ENCODE data around the gene SSBP2. TPM values are rescaled to one million over a fixed set of nuclear protein-coding genes. Genes with fewer than 3 reads are reported as not detected.

SSBP2 gene
- total RNA-seq, 1 donor from 2014 or later = 85.2 TPM

GRCh38 chr5:81751836-81752643, 1.1 kb upstream of the SSBP2 start:
- no peak for TF ChIP-seq CTCF (conservative IDR thresholded peaks at IDR 0.05)
- H3K4me1 Mint-ChIP-seq (ENCODE audit: unreplicated experiment) = peaks cover 44% of the 10 kb centered on the region
- no peak for DNase-seq (ENCODE audit: extremely low spot score, unreplicated experiment)
- no peaks in the 10 kb centered on the region for H3K27me3 Mint-ChIP-seq
- peaks cover 5% of the 10 kb centered on the region for H3K9me3 Mint-ChIP-seq
- peak overlapping the region; percentile 84 for H3K4me3 Mint-ChIP-seq
- H3K36me3 Mint-ChIP-seq = no peaks in the 10 kb centered on the region
- H3K27ac Mint-ChIP-seq = peak overlapping the region; percentile 84

GRCh38 chr5:81750308-81751008, 439 bp downstream of the SSBP2 start:
- Mint-ChIP-seq H3K27me3 (no peaks in the 10 kb centered on the region), H3K4me3 (peak overlapping the region; percentile 92)
- no peak for DNase-seq (ENCODE audit: extremely low spot score, unreplicated experiment)

GRCh38 chr5:81749561-81750307, 1.2 kb downstream of the SSBP2 start:
- Mint-ChIP-seq H3K27me3 (no peaks in the 10 kb centered on the region), H3K9me3 (peaks cover 5% of the 10 kb centered on the region), H3K27ac (peak overlapping the region; percentile 78), H3K4me3 (peak overlapping the region; percentile 93), H3K4me1 (ENCODE audit: unreplicated experiment) (peaks cover 53% of the 10 kb centered on the region), H3K36me3 (peaks cover 4% of the 10 kb centered on the region)
- DNase-seq (ENCODE audit: extremely low spot score, unreplicated experiment) = peak; percentile 77
- peak; percentile 19 for TF ChIP-seq CTCF (conservative IDR thresholded peaks at IDR 0.05)

More at GRCh38 chr5:81750308-81751008, 439 bp downstream of the SSBP2 start:
- Mint-ChIP-seq H3K9me3 (peaks cover 5% of the 10 kb centered on the region), H3K36me3 (peaks cover 4% of the 10 kb centered on the region), H3K4me1 (ENCODE audit: unreplicated experiment) (peaks cover 52% of the 10 kb centered on the region), H3K27ac (peak overlapping the region; percentile 92)
- no peak for TF ChIP-seq CTCF (conservative IDR thresholded peaks at IDR 0.05)

GRCh38 chr5:81749192-81749560, 1.7 kb downstream of the SSBP2 start:
- no peak for DNase-seq (ENCODE audit: extremely low spot score, unreplicated experiment)
- Mint-ChIP-seq H3K27me3 (no peaks in the 10 kb centered on the region), H3K27ac (peak overlapping the region; percentile 78), H3K36me3 (peaks cover 4% of the 10 kb centered on the region), H3K4me1 (ENCODE audit: unreplicated experiment) (peaks cover 52% of the 10 kb centered on the region), H3K4me3 (peak overlapping the region; percentile 93), H3K9me3 (peaks cover 5% of the 10 kb centered on the region)
- no peak for TF ChIP-seq CTCF (conservative IDR thresholded peaks at IDR 0.05)

GRCh38 chr5:81748556-81748955, 2.3 kb downstream of the SSBP2 start:
- Mint-ChIP-seq H3K9me3 (peaks cover 5% of the 10 kb centered on the region), H3K27me3 (no peaks in the 10 kb centered on the region), H3K4me3 (peak overlapping the region; percentile 93), H3K27ac (peak overlapping the region; percentile 78), H3K36me3 (peaks cover 7% of the 10 kb centered on the region), H3K4me1 (ENCODE audit: unreplicated experiment) (peaks cover 51% of the 10 kb centered on the region)
- DNase-seq (ENCODE audit: extremely low spot score, unreplicated experiment) = no peak
- no peak for TF ChIP-seq CTCF (conservative IDR thresholded peaks at IDR 0.05)
